K562 (cell line): ENCODE data around the gene KRT4. TPM values are rescaled to one million over a fixed set of nuclear protein-coding genes. Genes with fewer than 3 reads are reported as not detected.

Source experiments
- ATAC-seq: fragments of 200-7000 bp; cut with Tn5 transposase; 3 replicates; pipeline ENCODE4 v1.9.1; 2020; ENCODE audit warnings: moderate library complexity
- BruUV-seq: library from RNA; stranded (reverse); fragments of 400-500 nt; replicated peaks from 2 replicates; lab custom pipeline; 2021; lab: Mats Ljungman, UMichigan
- CTCF ChIA-PET: fragments of 300-600 bp; formaldehyde crosslinking; extraction: SDS; loops from one replicate; lab custom pipeline; 2021; ENCODE audit warnings: low intra/inter-chr PET ratio; lab: Yijun Ruan, JAX
- POLR2A ChIA-PET: fragments of 300-600, 350-650 bp; sonication (Branson Sonifier 250); formaldehyde crosslinking; extraction: SDS; loops from one replicate; lab custom pipeline; 2021; ENCODE audit warnings: antibody characterized with exemption, inconsistent platforms; lab: Yijun Ruan, JAX
- DNase-seq, 4 experiments: peaks; one replicate each; pipeline versions ENCODE4 v3.0.0 to v3.0.0-alpha.2; 2011 to 2018; ENCODE audit warnings: low spot score in 3 of 4, mixed read lengths in 3 of 4; ENCODE audit errors: extremely low read depth in 1 of 4
- FAIRE-seq: peaks from 2 replicates; lab custom pipeline; 2011; peaks lifted over from hg19 to GRCh38; lab: Jason Lieb, UNC
- H2AFZ ChIP-seq: 2 replicates; pipeline ENCODE4 v1.6.0; 2011; ENCODE audit warnings: low read depth, low read length, control low read depth, inconsistent platforms
- H3K27ac ChIP-seq: fragments of 200-600 bp; 3 replicates; pipeline ENCODE4 v1.8.0; 2011; ENCODE audit warnings: low read depth, mild to moderate bottlenecking, control low read depth, inconsistent platforms, low read length, moderate library complexity, mixed read lengths; ENCODE audit errors: extremely low read depth
- H3K27me3 ChIP-seq, 2 experiments: fragments of 300-600 bp in 1 of 2; 2 replicates in 1 of 2; 3 replicates in 1 of 2; pipeline versions ENCODE4 v1.6.0 to v1.8.0; 2011; ENCODE audit warnings: inconsistent platforms in 2 of 2, low read length in 2 of 2, mild to moderate bottlenecking in 1 of 2, mixed read lengths in 1 of 2, moderate library complexity in 1 of 2; ENCODE audit not compliant: control insufficient read depth in 2 of 2, insufficient read depth in 2 of 2
- H3K36me3 ChIP-seq: fragments of 300-600 bp; 3 replicates; pipeline ENCODE4 v1.8.0; 2011; ENCODE audit warnings: mild to moderate bottlenecking, low read length, inconsistent platforms; ENCODE audit not compliant: control insufficient read depth, insufficient read depth
- H3K4me1 ChIP-seq, 2 experiments: fragments of 200-600 bp in 1 of 2; replicated peaks in 1 of 2; 2 replicates in 1 of 2; 3 replicates in 1 of 2; pipeline versions ENCODE4 v1.5.1 to v1.8.0; 2011; ENCODE audit warnings: inconsistent platforms in 2 of 2, low read length in 2 of 2, mild to moderate bottlenecking in 1 of 2, mixed read lengths in 1 of 2, moderate library complexity in 1 of 2; ENCODE audit not compliant: control insufficient read depth in 2 of 2, insufficient read depth in 2 of 2
- H3K4me2 ChIP-seq: 2 replicates; pipeline ENCODE4 v1.6.1; 2011; ENCODE audit warnings: low read length, control low read depth, inconsistent platforms, mixed read lengths; ENCODE audit not compliant: insufficient read depth
- H3K4me3 ChIP-seq: fragments of 200-600 bp; sonication (generic), shearing (Covaris generic); 2 replicates; pipeline ENCODE4 v1.5.1; 2016; ENCODE audit warnings: control low read depth, inconsistent platforms
- H3K79me2 ChIP-seq: fragments of 200-600 bp; 3 replicates; pipeline ENCODE4 v1.8.0; 2011; ENCODE audit warnings: low read length, inconsistent platforms; ENCODE audit not compliant: control insufficient read depth, insufficient read depth
- H3K9ac ChIP-seq, 2 experiments: 2 replicates each; pipeline versions ENCODE4 v1.6.0 to v1.6.1; 2011; ENCODE audit warnings: low read depth in 2 of 2, low read length in 2 of 2, control low read depth in 1 of 2, inconsistent platforms in 1 of 2, mild to moderate bottlenecking in 1 of 2, mixed read lengths in 1 of 2; ENCODE audit not compliant: insufficient read depth in 1 of 2
- H3K9me1 ChIP-seq: one replicate; pipeline ENCODE4 v1.6.0; 2011; ENCODE audit warnings: inconsistent platforms, mild to moderate bottlenecking, low read length, moderate library complexity; ENCODE audit not compliant: control insufficient read depth, insufficient read depth
- H3K9me3 ChIP-seq: replicated peaks from 2 replicates; pipeline ENCODE4 v1.5.1; 2011; ENCODE audit warnings: low read depth, low read length, inconsistent platforms; ENCODE audit not compliant: control insufficient read depth, insufficient read depth
- H4K20me1 ChIP-seq: replicated peaks from 2 replicates; pipeline ENCODE4 v1.6.1; 2011; ENCODE audit warnings: low read length, inconsistent platforms, mixed read lengths; ENCODE audit not compliant: control insufficient read depth, insufficient read depth
- BACH1 ChIP-seq: fragments of 200-800 bp; sonication (Bioruptor generic); IDR thresholded peaks from 2 replicates; pipeline ENCODE4 v1.6.1; 2016; ENCODE audit warnings: missing genetic modification characterization, missing compliant biosample characterization
- CBX2 ChIP-seq: fragments of 200-600 bp; sonication (generic); IDR thresholded peaks from one replicate; pipeline ENCODE4 v1.6.1; 2012; ENCODE audit warnings: mild to moderate bottlenecking, low read length, inconsistent platforms; ENCODE audit not compliant: insufficient read depth, poor library complexity, severe bottlenecking
- GATAD2B ChIP-seq: fragments of 450-650 bp; IDR thresholded peaks from 2 replicates; pipeline ENCODE4 v1.6.1; 2017; ENCODE audit warnings: mild to moderate bottlenecking, borderline replicate concordance
- ILF3 ChIP-seq: fragments of 450-650 bp; IDR thresholded peaks from 2 replicates; pipeline ENCODE4 v1.6.1; 2018; ENCODE audit warnings: antibody characterized with exemption, mild to moderate bottlenecking, moderate library complexity, borderline replicate concordance
- NFIX ChIP-seq: fragments of 250-450 bp; sonication (Bioruptor Pico); IDR thresholded peaks from 2 replicates; pipeline ENCODE4 v1.4.0; 2020; ENCODE audit warnings: low read depth, mild to moderate bottlenecking, moderate library complexity
- RHOXF2B ChIP-seq: fragments of 250-450 bp; sonication (Bioruptor Pico); conservative IDR thresholded peaks from 2 replicates; pipeline ENCODE4 v1.5.1; 2021
- TCF7L2 ChIP-seq: fragments of 150-350 bp; IDR thresholded peaks from 2 replicates; pipeline ENCODE4 v1.6.1; 2016; ENCODE audit warnings: low read depth, mild to moderate bottlenecking, low read length, moderate library complexity
- ZBTB49 ChIP-seq: sonication (generic); formaldehyde crosslinking; IDR thresholded peaks from 2 replicates; pipeline ENCODE4 v1.8.0; 2022; ENCODE audit warnings: missing genetic modification reagents, mild to moderate bottlenecking, borderline replicate concordance
- ZFP36 ChIP-seq: fragments of 150-350 bp; IDR thresholded peaks from 2 replicates; pipeline ENCODE4 v1.6.1; 2018; ENCODE audit warnings: low read length, low read depth; ENCODE audit not compliant: partially characterized antibody
- ZFX ChIP-seq: sonication (generic); formaldehyde crosslinking; IDR thresholded peaks from 2 replicates; pipeline ENCODE4 v1.8.0; 2022; ENCODE audit warnings: mild to moderate bottlenecking, missing genetic modification reagents, moderate library complexity
- ZNF347 ChIP-seq: fragments of 450-650 bp; formaldehyde crosslinking; IDR thresholded peaks from 2 replicates; pipeline ENCODE4 v1.4.0; 2020; ENCODE audit warnings: low read depth, mild to moderate bottlenecking, moderate library complexity
- ZNF695 ChIP-seq: fragments of 450-650 bp; formaldehyde crosslinking; IDR thresholded peaks from 2 replicates; pipeline ENCODE4 v1.4.0; 2020; ENCODE audit warnings: mild to moderate bottlenecking, moderate library complexity
- ZNF785 ChIP-seq: fragments of 250-450 bp; sonication (Bioruptor Pico); IDR thresholded peaks from 2 replicates; pipeline ENCODE4 v1.4.0; 2020; ENCODE audit warnings: mild to moderate bottlenecking
- WGBS: fragments of 100-300 bp; shearing (Covaris generic); methylation state at CpG from one replicate; pipeline ENCODE4 v1.1.6; 2016; ENCODE audit warnings: low coverage, mixed read lengths; ENCODE audit not compliant: insufficient coverage; ENCODE audit errors: missing lambda C conversion rate; 5-methylcytosine and 5-hydroxymethylcytosine counted together
- in situ Hi-C: fragments of 300-500 bp; cut with MboI; formaldehyde crosslinking; loops from 4 replicates; pipeline ENCODE4 v1.15.0; 2018; ENCODE audit warnings: inconsistent platforms, mixed read lengths
- intact Hi-C: fragments of 100-400 bp; cut with micrococcal nuclease; formaldehyde crosslinking; loops from 2 replicates; pipeline ENCODE4 v1.14.2; 2022
- polyA plus RNA-seq, 8 experiments: library from polyadenylated mRNA; depleted of rRNA in 4 of 8; stranded (reverse) in 5 of 8; unstranded in 3 of 8; fragments of >200 nt; fragmentation: Nextera tagmentation in 2 of 8; fragmentation: Illumina TruSeq in 1 of 8; extraction: Ambion mirVana in 2 of 8; extraction: Trizol in 1 of 8; gene quantifications; 2 replicates each; pipeline versions ENCODE4 v1.2.1 to v1.2.3, GENCODE V29; 2011 to 2014; ENCODE audit warnings: inconsistent platforms in 1 of 8, missing spikeins in 1 of 8
- total RNA-seq, 7 experiments: library from RNA; depleted of rRNA in 6 of 7; stranded (reverse); fragments of >200 nt in 6 of 7; fragmentation: Illumina TruSeq in 2 of 7; extraction: Trizol in 2 of 7; gene quantifications; 2 replicates each; pipeline versions ENCODE4 v1.2.1 to v1.2.3, GENCODE V29; 2011 to 2021; ENCODE audit warnings: low replicate concordance in 1 of 7
- TF ChIP-seq, protein P1 (sequence below): sonication (generic); formaldehyde crosslinking; IDR thresholded peaks from 2 replicates; pipeline ENCODE4 v1.8.0; 2022; ENCODE audit warnings: missing genetic modification reagents, mild to moderate bottlenecking, moderate library complexity, borderline replicate concordance

The KRT4 gene
- total and polyA plus RNA-seq, 9 of the 15 experiments (the other 6 are each of a cell fraction or from before 2014, with no cell fraction given) = not detected

GRCh38 chr12:52850681-52851080 is 36.8 kb upstream of the KRT4 start:
- Histone ChIP-seq H4K20me1 (peaks cover 6% of the 10 kb centered on the region; the same call in 1 of the 2 replicates), H3K27ac (no peak overlapping the region), H3K9ac (no peak overlapping the region), H3K79me2 (no peaks in the 10 kb centered on the region), H3K9me1 (no peaks in the 10 kb centered on the region), H3K36me3 (no peaks in the 10 kb centered on the region), H3K27me3 (peaks cover 17 to 61% of the 10 kb centered on the region in 2 experiments; a peak in 4 of 5 replicates), H2AFZ (no peak overlapping the region), H3K9me3 (no peaks in the 10 kb centered on the region), H3K4me3 (no peak overlapping the region), H3K4me1 (no peaks in the 10 kb centered on the region), H3K4me2 (no peak overlapping the region)
- ATAC-seq (no peak), FAIRE-seq (no peak), DNase-seq (no peak)
- ChIA-PET CTCF (no interaction called here), POLR2A (interaction anchor here (0.6 kb wide), 2 partner anchors 15 to 350 kb away, joined by 3 read pairs; no protein-coding TSS in a partner anchor)
- in situ Hi-C loops (no loop called here), intact Hi-C loops (no loop called here)
- 2% methylated on average over 4 of the region's 5 CpGs for WGBS
- no TSS peak for BruUV-seq
- TF ChIP-seq GATAD2B (no peak), ZFP36 (no peak), NFIX (CRISPR knock-in tag) (no peak), BACH1 (tag) (no peak), ZNF695 (CRISPR knock-in tag) (no peak), CBX2 (no peak), ZNF785 (CRISPR knock-in tag) (no peak), RHOXF2B (no peak), ILF3 (no peak), TCF7L2 (no peak), ZBTB49 (no peak), ZNF347 (CRISPR knock-in tag) (no peak), ZFX (CRISPR knock-in tag) (no peak)
- TF ChIP-seq, protein P1, sequence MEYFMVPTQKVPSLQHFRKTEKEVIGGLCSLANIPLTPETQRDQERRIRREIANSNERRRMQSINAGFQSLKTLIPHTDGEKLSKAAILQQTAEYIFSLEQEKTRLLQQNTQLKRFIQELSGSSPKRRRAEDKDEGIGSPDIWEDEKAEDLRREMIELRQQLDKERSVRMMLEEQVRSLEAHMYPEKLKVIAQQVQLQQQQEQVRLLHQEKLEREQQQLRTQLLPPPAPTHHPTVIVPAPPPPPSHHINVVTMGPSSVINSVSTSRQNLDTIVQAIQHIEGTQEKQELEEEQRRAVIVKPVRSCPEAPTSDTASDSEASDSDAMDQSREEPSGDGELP (CRISPR knock-in tag) = no peak
